HL-60/S4 treated with phorbol 12-myristate 13-acetate at 8.2 ng/mL for 4 days and 3 days (cell line): Measurements from ENCODE around the gene SRRM4.

Experiments used
- in situ Hi-C: fragments of 300-500 bp; cut with MboI; formaldehyde crosslinking; loops from 2 replicates; pipeline ENCODE4 v1.15.0; 2022; ENCODE audit warnings: low sequenced_read_pairs

The SRRM4 gene, protein sequence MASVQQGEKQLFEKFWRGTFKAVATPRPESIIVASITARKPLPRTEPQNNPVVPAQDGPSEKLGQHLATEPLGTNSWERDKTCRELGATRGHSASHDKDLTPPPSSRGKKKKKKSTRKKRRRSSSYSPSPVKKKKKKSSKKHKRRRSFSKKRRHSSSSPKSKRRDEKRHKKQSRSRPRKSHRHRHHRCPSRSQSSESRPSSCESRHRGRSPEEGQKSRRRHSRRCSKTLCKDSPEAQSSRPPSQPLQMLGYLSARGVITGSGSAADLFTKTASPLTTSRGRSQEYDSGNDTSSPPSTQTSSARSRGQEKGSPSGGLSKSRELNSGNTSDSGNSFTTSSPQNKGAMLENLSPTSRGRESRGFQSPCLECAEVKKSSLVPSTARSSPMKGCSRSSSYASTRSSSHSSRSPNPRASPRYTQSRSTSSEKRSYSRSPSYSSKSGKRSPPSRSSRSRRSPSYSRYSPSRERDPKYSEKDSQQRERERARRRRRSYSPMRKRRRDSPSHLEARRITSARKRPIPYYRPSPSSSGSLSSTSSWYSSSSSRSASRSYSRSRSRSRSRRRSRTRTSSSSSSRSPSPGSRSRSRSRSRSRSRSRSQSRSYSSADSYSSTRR

DNA sequence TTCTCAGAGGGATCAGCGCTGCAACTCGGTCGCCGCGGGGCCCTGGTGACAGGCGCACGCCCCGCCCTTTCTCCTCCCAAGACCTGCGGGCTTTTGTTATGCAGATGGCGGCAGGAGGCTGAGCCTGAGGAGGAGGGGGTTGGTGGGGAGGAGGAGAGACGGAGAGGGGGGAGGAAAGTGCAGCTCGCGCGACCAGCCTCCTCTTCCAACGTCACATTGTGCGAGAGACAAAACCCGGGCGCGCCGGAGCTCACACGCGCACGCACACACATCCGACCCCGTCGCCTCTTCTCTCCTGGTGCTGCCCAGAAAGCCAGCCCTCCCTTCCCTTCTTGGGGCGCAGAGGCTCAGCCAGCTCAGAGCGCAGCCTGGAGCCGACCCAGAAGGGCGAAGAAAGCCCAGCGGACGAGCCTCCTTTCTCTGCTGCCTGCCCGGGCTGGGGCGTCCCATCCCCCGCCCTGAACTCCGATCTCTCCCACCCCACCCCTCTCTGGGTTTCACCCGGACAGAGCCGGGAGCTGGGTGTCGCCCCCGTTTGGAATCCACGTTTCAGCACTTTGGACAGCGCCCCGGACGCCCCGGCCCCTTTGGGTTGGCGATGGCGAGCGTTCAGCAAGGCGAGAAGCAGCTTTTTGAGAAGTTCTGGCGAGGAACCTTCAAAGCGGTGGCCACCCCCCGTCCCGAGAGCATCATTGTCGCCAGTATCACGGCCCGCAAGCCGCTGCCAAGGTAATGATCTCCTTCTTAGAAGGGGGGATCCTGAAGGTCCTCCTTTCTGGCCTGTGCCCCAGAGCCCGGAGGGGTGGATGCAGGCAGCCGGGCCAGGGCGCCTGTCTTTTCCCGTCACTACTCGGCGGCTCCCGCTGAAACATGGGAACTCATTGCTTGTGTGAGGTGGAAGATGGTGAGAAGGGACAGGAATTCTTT is at the start of gene SRRM4:
Gene SRRM4 (plus strand): TSS at position 257 of the 927 bp plus-strand sequence. CDS start 342 bp downstream, at position 599.
- in situ Hi-C loops: no loop called here

DNA sequence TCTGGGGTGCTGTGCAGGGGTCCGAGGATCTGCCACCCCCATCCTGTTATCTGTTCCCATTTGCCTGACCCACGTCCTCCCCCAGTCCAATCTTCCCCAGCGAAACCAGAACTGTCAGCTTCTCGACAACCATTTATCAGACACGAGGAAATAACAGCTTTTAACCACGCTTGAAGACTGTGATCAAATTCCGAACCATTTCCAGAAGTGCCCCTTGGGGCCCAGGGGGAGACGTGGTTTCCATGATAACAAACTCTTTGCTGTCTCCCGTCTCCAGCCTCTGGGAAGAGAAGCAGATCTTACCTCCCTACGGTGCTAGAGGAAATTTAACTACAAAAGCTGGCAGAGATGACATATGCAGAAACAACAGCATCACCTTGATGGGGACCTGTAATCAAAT is 35.1 kb upstream of the SRRM4 start:
- in situ Hi-C loops: no loop called here

DNA sequence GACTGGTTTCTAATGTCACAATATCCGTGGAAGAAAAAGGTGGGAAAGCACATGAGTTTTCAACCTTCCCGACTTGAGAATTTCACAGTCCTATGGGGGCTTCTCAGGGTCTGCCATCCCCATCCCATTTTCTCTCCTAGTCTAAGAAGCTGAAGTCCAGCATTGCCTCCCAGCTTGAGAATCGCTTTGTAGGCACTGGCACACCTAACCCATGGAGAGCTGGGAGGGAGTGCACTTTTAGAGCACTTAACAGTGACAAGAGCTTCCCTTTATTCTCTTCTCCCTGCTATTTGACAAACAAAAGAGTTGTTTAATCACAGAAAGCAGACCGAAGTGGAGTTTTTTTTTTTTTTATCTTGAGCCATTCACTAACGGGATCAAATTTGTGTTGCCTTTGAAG is 22.8 kb upstream of the SRRM4 start:
- in situ Hi-C loops: no loop called here

DNA sequence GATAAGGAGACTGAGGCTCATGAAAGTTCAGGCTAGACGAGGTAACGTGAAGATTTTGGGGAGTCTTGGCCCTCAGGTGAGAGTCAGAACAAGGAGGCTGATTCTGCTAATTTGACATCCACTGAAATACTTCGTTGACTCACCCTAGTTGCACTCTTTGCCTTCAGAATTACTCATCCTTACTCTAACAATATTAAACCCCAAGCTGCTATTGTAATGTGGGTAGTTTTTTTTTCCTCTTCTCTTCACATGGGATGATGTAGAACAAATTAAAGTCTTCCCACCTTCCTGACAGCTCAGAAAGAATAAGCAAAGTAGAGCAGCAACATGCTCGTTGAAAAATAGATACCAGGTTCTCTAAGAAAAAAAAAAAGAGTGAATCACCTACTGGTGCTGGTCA is 22.0 kb upstream of the SRRM4 start:
- in situ Hi-C loops: no loop called here

DNA sequence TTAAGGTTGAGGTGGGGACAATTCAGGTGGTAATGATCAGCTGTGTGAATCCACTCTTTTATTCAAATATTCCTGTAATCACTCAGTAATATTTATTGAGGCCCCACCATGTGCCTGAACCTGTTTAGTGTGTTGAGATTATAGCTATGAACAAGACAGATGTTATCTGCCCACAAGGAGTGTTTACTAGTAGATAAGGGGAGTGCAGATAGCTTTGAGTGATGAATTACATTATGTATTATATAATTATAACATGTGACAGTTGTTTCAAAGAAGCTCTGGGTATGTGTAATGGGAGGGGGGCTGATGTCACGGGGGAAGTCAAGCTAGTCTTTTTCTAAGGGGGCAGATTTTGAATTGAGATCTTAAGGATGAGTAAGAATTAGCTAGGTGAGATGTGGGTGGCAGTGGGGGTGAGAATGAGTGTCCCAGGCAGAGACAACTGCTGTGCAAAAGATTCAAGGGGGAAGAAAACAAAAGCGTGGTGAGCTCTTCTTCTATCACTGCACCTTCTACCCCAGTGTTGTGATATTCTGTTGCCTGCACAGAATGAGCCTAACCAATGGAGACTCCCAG is 21.3 kb upstream of the SRRM4 start:
- in situ Hi-C loops: no loop called here

DNA sequence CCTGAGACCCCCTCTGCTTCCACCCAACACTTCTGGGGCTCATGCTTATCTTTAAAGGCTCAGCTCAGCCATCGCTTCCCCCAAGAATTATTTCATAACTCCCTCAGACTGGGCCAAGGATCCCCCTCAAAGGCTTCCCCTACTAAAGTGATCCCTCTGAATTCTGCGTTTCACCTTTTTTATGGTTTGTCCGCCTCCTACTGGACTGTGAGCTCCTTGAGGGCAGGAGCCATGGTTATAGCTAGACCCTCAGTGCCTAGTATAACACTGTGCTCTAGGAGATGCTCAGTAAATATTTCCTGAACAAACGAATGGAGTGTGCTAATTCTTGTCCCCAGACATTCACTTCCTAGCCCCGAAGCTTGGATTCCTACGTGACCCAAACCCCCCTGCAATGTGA is 20.5 kb upstream of the SRRM4 start:
- in situ Hi-C loops: no loop called here

DNA sequence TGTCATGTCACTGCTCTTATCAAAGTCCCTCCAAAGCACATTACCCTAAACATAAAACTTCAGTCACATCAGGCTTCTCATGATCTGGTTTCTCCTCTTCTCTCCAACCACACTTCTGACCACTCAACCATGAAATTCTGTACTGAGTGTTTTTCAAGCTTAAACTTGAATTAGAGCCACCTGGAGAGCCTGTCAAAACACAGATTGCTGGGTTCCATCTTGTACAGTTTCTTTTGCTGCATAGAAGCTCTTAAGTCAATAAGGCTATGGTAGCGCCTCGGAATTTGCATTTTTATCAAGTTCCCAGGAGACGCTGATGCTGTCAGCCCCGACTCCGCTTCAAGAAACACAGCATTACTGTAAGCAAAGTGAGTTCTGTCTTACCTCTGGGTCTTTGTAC is 16.4 kb upstream of the SRRM4 start:
- in situ Hi-C loops: no loop called here

DNA sequence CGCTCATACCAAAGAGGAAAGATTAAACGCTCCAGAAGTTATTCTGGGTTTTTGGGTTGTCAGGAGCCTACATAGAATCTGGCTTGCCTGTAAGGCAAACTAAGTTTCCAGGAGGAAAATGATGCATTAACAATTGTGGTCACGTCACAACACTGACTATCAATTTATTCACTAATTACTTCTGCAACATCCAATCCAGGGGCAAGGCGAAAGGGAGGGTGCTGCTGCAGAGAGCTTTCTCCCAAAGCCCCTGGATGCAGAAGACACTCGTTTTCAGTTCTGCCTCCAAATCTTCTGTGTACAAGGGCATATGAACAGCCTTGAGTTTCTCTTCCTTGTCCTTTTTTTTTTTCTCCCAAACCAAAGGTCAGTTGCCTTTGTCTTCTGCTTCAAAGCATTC is 10.5 kb upstream of the SRRM4 start:
- in situ Hi-C loops: no loop called here

DNA sequence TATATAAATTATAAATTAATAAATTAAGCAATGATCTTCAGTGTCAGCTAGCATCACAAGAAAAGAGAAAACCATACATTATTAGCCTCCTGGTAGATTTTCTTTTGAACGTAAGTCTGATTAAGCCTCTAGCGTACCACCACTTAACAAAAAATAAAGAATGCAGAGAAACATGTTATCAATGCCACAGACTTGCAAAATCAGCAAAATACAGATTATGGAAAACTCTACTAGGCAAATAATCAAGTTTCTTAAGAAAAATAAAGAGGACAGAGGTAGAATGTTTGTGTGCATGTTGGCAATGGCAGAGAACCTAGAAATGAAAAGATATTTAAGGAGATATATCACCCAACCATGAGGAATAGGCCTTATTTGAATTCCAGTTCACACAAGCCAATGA is 8.4 kb upstream of the SRRM4 start:
- in situ Hi-C loops: no loop called here

DNA sequence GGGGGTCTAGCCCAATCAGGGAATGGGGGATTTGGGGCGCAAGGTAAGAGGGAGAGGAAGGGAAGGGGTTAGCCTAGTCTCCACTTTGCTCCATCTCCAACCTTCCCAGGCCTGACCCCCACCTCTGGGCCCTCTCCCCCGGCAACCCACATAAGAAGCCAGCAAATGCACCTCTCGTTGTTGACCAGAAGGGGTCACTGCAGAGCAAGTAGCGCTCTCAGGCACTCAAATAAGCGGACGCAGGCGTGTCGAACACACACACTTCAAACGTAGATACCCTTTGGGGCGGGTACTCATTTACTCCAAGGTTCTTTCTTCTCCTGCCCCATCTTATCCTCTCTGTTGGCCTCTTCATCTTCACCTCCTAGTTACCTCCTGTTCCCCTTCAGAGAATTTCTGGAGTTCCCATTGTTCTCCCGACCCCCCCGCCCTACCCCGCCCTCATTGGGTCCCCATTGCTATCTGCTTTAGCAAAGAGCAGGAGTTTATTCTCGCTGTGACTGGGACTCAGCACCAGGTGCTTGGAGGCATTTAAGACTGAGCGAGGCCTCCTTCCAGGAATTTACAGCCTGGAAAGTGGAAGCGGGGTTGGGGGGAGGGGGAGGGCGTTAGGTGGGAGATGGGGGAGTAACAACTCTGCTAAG is 1.5 kb upstream of the SRRM4 start:
- in situ Hi-C loops: no loop called here

DNA sequence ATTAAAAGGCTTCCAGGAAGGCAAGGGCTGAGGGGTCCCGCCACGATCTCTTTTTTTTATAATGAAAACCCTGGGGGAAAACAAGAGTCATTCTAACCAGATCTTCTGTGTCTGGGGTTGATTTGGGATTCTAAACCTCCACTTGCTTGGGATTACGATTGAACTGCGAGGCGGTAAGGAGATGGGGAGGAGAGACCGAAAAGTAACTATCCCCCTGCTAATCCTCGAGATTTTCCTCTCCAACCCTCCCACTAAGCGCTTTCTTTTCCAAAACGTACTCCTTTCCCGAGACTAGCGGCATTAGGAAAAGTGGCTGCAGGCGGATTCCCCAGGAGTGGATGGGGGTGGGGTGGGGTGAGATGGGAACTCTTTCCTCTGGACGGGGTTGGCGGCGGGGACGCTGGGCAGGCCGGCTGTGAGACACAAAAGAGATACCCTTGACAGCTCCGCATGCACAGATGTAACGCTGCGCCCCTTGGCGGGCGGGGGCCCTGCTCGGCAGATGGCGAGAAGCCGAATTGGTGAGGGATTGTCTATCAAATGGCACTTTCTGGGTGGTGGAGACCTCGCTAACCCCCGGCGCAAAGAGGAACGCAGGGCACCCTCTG is 830 bp upstream of the SRRM4 start:
- in situ Hi-C loops: no loop called here

DNA sequence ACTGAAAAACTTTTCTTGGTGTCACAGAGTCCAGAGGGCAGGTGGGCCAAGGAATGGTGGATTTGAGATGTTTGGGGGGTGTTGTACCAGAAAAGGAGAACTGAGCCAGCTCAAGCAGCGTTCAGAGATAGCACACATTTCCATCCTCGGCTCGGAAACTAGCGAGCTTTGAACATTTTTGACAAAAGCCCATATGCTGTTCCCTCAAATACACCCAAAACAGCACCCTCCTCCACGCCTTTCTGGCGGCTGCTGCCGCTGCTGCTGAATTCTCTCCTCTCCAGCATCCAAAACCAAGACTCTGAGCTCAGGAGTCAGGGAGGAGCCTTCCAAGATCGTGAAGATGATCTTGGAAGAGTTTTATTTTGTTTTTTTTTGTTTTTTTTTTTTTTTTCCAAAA is 961 bp downstream of the SRRM4 start:
- in situ Hi-C loops: no loop called here

DNA sequence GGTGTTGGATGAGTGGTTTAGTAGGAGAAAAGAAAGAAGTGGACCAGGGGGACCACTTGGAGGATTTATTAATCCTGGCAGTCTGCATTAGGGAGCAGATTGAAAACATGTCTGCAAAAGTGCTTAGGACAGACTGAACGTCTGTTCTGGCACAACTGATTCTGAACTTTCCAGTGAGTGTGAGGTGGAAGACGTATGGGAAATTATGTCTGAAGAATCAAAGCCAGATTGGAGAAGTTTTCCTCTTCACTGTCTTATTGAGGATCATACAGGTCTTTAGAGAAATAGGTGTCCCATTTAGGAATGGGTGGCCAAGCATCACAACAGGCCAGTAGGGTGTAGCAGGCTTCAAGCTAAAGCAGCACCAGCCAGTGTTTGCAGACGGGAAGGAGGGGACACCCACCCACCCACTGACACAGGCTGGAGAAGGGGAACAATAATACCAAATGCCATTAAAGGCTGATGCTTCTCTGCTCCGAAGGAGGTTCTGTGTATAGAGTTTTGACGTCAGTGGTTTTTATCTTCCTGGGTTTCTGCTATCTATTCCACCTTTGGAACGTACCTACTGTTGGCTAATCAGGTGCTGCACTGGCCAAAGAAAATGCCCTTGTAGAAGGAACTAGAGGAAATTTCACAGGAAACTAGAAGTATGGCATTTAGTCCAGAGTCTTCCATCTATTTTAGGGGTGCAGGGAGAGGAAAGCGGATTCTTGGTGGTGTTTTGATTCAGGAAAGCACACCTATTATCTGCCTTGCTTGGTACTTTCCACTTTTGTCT is 1.8 kb downstream of the SRRM4 start:
- in situ Hi-C loops: no loop called here

DNA sequence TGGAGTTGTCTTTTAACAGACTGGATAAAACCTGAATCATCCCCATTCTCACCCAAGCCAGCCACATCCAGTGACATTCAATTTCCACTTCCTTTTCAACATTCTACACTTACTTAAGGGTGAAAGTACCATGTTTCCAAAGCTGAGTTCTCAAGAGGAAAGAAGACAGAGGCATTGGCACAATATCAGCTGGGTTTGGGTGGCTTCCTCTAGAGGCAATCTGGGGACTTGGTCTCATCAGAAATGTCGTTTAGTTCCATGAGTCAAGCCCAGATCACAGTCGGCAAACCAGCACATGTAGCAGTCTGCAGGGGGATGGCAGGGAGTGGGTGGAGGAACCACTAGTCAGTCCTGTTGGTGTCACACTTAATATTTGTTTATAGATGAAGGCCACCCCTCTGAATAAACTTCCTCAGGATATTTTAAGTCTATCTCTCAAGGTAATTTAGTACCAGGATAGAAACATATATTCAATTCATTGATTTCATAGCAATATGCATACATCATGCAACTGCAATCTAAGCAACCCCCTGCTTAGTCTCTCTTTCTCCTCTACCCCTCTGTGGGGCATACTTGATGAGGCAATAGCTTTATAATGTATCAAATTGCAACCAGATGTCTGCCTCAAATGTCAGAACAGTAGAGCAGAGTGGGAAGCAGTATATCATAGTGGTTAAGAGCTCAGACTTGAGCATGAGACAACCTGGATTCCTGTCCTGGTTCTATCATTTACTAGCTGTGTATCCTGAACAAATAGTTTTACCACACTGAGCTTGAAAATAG is 3.0 kb downstream of the SRRM4 start:
- in situ Hi-C loops: no loop called here

DNA sequence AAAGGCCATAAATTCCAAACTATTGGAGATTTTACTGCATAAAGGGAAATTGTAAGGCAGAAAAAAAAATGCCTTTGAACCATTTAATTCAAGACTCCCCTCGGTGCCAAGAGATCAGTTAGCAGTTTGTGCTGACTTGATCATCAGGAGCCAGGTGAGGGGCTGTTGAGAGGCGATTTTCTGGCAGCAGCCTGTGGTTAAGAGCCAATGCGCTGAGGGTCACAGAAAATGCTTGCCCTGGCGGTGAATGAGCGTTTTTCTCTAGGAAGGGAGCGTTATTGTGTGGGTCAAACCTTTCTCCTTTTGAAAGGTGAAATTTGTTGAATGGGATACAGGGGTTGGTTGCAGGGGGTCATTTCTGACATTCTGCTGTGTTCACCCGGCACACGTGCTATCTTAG is 4.7 kb downstream of the SRRM4 start:
- in situ Hi-C loops: no loop called here

DNA sequence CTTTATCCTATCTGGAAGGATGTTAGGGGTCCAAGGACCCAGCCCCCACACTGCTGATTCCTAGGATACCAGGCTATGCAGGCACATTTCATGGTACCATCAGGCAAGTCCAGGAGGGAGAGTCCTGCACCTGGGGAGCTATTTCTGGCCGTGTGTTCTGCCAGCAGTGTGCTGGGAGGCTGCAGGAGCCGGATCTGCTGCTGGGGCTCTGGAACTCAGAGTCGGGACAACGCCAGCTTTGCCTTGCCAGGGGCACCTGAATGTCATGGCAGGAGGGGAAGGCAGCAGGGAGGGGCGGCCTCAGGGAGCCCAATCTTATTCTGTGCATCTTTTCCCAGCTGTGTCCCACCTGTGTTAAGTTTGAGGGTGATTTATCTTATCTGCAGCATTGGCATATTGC is 17.8 kb downstream of the SRRM4 start:
- in situ Hi-C loops: no loop called here

DNA sequence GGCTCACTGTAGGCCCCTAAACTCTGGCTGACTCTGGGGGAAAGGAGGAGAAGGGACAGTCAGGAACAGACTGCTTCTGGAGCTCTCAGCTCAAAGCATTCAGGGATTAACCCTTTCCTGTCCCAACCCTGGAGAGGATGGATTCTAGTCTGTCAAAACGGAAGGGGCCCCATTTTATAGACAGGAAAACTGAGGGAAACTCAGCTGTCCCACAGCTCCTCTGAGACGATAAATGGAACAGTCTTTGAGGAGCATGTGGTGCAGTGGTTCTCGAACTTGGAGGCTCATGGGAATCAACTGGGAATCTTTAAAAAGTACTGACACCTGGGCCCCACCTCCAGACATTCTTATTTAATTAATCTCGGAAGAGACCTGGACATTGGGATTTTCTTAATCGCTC is 23.7 kb downstream of the SRRM4 start:
- in situ Hi-C loops: no loop called here

DNA sequence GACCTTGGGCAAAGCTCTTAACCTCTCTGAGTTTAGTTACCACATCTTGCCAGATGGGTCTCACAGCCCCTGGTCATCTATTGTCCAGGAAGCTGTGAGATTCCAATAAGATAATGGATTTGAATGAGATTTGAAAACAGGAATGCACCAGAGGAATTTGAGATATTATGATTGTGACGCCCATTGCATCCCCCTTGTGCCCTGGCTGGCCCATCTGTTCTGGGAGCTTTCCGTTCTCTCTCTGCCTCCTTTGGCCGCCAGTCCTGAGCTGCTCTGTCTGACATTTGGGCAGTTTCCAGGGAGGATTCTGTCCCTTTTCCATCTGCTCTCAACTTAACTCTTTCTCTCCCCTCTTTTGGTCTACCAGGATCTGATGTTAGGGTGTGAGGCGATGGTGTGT is 24.6 kb downstream of the SRRM4 start:
- in situ Hi-C loops: no loop called here

DNA sequence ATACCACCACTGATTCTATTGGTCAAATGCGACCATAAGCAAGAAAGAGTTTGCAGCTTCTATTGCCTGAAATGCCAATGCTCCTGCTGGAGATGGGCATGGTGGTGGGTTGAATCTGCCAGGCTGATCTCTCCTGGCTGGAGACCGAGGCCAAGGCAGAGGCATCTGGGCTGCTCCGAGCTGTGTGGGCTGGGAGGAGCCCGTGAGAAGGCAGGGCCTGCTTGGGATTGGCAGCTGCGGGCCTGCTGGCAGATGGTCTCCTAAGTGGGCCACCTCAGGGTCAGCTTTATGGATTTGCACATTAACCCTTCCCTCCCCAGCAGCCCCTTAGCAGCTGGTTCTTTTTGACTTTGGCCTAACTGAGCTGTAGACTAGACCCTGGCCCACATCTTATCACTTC is 25.4 kb downstream of the SRRM4 start:
- in situ Hi-C loops: no loop called here
